DMS53 treated with DMSO at 0.1 percent for 48 hours (cell line): Measurements from ENCODE around the gene ERC2.

Experiments used
- DNase-seq: peaks from one replicate; lab custom pipeline; 2025; ENCODE audit not compliant: unreplicated experiment; lab: John Stamatoyannopoulos, UW

The ERC2 gene

DNA sequence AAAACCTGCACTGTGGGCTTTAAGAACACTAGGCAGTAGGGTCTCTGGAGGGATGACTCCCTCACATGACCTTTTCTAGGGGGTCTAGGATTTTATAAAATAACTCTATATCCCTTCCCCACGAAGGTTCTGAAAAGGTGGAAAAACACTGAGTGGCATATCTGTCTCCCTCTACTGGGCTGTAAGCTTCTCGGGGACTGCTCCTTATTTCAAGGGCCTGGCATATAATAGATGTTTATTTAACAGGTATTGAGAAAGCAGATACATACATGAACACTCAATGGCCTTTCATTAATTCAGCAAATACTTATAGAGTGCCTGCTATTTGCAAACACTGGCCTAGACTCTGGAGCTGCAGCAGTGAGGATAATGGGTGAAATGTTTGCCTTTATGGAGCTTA, 834.9 kb downstream of the ERC2 start:
- no peak for DNase-seq

DNA sequence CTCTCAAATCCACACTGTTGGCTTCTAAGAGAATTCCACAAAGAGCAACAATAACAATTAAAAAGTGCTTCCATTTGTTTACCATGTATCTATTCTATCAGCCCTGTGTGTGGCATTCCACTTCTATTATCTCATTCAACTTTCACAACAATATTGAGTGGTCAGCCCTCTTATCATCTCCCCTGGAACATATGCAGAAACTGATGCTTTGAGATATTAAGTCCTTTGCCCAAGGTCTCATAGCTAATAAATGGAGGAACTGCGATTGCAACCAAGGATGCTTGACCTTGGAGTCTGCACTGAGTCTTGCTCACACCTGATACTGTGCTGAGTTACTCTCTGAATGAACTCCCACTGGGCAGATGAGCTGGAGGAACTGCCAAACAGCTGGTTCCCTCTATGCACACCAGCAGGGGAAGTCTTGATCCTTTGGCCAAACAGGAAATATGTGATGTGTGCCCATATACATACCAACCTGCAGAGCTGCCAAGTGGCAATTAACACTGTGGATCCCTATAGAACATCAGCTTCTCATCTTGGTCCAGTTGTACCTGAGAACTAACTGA, 836.4 kb downstream of the ERC2 start:
- DNase-seq: no peak

DNA sequence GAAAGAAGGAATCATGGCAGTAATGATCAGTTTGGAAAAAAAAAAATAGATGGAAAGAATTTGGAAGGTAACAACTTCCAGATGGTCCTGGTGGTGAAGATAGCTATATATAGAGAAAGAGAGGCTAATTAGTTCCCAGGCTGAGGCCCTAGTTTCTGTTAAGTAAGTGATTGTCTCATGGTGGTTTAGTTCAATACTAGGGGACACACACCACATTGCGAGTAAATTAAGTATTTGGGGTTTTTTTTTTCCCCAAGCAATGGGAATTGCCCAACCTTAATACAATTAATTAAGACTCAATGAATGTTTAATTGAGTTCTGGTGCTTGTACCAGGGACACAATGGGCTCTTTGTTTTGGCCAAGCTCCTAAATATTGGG, 837.4 kb downstream of the ERC2 start:
- no peak for DNase-seq

DNA sequence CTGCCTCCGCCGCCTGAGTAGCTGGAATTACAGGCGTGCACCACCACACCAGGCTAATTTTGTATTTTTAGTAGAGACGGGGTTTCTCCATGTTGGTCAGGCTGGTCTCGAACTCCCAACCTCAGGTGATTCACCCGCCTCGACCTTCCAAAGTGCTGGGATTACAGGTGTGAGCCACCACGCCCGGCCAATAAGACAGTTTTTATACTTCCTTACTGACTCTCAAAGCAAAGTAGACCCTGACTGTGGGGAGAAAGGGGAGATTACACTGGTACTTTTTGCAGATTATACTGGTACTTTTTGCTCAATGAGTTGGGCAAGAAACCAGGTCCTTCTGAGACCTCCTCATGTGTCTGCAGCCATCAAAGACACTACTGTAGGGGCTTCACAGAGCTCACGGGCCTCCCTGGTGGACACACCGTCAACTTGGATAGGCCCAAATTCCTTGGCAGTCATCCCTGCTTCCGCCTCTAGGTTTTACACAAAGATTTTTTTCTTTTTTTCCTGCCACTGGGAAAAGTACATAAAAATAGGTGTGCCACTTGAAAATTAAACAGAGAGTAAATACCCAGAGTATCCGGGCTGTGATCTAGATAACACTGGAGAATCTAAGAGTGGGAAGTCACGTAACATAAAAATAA, 837.9 kb downstream of the ERC2 start:
- no peak for DNase-seq

DNA sequence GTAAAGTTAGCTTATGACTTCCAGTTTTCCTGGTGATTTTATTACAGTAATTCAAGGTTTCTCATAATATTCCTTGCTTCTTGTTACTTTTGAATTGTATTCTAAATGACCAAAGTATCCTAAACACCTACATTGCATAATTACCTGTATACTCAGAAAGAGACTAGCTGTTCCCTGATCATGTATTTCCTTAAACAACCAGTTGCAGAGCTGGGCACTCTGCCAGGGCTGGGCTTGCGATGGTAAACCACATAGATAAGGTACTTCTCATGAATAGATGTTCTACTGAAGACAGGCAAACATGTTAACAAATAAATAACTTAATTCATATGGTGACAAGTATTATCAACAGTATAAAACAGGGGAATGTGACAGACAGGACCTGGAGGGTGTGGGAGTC, 838.8 kb downstream of the ERC2 start:
- DNase-seq: no peak

DNA sequence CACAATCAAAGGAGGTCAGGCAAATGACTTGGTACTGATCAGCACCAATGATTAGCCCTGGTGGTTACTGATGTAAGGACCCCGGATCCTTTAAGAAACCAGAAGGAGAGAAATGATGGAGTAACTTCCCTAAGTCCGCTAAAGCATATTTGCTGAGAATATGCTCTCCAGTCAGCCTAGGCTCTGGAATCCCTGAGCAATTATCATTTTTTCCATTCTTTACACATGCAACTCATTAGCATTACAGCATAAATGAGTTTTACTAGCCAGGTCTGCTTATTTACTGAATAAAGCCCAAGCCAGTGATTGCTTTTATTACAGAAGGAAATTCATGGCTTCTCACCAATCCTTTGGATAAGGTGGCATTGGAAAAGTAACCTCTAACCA, 842.0 kb downstream of the ERC2 start:
- DNase-seq: no peak

DNA sequence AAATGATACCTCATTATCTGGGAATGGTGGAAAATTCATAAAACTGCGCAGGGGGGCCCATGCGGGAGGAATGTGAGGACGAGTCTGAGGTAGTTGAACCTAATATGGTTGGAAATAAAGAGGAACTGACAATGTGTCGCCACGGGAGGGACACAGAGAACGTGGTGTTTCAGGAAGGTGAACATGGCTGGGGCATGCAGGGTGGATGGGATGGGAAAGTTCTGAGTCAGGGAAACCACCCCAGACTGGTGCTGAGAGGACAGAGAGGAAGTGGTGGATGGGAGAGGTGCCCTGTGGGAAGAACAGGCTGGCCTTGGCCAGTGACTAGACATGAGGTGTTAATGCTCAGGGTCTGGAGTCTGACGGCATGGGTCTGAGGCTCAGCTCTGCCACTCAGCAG, 844.0 kb downstream of the ERC2 start:
- no peak for DNase-seq

DNA sequence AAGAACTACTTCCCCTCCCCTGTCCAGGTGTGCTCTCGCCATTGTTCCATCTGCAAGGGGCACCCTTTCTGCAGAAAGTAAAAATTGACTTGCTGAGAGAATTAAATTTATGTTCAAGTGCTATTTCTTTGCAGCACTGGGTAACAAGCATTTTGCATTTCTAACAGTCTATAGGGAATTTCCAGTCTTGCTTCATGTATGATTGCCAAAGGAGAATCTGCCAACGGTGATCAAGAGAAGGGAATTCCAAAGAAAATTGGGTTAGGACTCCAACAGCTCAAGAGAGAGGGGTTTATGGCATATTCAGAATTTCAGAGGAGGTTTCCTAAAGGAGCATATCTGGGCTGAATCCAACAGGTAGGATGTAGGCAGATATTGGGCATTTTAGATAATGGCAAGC, 844.5 kb downstream of the ERC2 start:
- DNase-seq: no peak

DNA sequence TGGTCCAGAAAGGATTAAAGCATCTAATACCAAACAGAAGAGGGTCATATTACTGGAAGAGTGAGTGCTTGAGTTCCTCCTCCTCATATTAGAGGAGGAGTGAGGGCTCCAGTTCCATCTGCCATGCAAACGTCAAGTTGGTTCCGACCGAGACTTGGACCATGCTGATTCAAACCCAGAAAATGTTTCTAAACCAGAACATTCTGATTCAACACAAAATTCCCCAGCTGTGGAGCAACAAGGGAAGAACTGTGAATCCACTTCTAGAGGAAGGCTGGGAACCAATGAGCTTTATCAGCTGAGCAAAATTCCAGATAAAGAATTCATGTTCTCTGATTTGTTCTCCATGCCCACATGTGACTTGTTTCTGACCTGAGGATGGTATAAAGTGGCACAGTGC, 845.5 kb downstream of the ERC2 start:
- no peak for DNase-seq

DNA sequence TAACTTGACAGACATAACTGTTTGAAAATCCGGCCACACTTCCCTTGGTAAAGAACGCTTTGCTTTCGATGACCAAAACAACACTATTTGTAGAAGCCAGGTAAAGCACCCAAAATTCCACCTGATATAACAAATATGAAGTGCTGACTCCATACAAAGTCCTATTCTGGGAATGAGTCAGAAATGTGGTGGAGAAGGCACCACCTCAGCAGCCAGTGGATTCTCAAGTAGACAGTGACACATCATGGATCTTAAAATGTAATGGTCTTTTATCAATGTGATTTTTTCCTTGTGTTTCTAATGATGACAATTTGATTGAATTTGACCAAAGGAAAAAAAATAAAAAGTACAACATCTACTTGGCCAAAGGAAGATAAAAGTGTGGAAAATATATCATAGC, 846.2 kb downstream of the ERC2 start:
- no peak for DNase-seq

DNA sequence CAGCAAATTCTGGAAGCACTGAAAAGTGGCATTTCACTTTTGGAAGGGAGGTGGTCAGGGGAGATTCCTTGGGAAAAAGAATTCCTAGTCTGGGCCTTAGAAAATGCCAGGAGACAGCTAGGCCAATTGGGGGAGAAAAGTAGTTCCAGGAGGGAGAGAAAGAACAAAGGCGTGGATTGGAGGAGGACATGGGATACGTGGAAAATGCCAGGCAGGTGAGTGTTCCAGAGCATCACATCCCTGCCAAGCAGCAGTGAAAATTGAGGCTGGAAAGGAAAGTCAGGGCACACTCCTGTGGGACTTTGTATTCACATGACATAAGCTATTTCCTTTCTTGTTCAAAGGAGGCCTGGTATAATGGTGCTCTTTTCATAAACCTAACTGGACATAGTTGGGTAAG, 846.6 kb downstream of the ERC2 start:
- no peak for DNase-seq

DNA sequence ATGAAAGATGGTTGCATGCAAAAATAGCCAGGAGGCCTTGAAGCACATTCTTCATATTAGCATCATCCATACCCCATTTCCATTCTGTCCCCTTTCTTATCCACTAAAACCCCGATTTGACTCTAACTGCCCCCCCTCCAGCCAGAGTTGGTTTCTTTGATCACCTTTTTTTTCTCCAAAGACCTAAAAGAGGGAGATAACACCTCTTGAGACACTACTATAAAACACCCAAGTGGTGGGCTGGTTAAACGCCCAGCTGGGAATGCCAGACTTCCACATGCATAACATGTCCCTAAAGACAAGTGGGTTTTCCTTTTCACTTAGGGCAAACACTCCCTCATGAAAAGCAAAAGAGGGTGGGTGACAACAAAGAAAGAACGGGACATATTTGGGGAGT, 847.2 kb downstream of the ERC2 start:
- no peak for DNase-seq

DNA sequence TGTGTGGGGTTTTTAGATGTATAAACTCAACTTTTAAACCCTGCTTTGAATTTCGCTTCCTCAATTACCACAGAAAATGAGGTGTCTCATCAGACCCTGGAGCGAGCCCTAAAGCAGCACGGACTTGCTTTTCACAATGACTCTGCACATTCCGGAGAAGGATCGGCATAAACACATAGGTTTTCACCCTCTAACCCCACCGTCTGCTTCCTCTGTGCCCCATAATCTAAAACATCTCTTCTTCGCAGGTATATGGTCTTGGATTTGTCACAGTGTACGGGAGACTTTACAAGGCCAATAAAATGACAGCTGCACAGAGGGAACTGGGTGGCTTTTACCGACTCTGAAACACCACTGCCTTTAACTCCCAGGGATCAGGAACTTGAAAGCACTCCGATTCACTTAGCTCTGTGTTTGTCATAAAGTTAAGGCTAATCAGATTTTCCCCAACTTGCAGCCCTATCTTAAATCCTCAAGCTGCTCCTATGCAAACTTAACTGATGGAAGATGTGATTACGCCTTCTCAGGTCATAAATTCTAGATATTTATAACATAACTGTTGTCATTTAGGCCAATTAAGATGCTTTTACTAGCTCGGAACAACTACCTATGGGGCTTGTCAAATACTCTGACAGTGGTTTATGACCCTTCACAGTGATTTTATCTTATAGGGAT, 847.8 kb downstream of the ERC2 start:
- no peak for DNase-seq

DNA sequence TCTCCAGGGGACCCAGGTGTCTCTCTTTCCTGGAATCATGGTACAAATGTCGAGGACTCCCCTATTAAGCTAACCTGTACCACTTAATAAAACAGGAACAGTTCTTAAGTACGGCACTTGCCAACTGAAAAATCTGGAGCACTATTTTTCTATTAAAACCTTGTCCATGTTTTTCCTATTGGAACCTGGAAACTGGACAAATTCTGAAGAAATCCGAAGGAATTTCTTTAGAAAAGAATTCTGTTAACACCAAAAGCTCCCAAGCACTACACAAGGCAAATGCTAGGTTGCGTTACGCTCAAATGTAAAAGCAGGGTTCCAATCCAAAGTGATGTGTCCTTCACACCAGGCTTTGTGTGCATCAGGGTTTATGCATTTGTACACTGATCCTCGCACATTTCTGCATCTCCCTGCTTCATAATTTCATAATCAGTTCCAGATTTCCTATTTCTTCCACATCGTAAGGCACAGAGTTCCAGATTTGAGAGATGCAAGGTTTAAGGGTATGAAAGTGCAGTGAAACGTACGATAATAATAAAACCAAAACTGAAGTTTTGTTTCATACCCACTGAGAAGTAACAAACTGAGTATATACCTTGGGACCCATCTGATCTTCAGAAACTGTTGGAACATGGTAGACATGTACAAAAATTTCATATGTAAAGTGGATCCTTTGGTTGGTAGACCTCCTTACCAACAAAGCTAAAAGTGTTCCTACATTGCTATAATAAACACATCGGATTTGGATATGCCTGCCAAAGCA, 849.0 kb downstream of the ERC2 start:
- DNase-seq: no peak

DNA sequence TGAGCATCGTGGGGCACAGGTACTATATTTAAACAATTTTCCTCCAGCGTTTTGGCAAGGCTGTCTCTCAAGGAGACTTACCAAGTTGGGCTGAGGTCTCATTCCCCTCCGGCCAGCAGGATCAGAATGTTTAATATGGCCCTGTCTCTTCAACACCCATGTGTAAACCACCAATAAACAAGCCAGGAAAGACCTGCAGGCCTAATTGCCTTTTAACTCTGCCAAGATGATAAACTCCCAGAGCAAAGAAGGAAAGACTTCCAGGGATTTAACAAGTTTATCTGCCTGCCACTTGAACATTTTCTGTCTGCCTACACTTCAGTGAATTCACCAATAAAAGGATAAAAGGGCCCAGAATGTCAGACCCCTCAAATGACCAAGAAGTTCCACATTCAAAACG, 850.9 kb downstream of the ERC2 start:
- no peak for DNase-seq

DNA sequence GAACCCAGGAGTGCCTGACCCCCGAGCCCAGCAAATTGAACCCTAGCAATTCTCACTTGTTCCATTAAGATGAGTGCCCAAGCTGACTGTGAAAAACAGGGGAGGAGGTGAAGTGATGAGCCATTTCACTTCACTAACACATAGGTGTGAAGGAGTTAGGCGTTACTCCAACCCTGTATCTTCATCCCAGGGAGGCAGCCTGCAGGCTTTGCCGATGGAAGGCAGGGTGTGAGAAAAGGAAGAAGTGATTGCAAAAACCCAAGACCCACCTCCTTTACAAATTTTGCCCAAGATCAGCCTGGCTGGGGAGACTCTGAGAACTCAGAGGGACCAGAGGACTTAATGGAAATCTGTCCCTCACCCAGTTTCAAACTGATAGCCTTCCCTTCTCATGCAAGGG, 851.5 kb downstream of the ERC2 start:
- no peak for DNase-seq

DNA sequence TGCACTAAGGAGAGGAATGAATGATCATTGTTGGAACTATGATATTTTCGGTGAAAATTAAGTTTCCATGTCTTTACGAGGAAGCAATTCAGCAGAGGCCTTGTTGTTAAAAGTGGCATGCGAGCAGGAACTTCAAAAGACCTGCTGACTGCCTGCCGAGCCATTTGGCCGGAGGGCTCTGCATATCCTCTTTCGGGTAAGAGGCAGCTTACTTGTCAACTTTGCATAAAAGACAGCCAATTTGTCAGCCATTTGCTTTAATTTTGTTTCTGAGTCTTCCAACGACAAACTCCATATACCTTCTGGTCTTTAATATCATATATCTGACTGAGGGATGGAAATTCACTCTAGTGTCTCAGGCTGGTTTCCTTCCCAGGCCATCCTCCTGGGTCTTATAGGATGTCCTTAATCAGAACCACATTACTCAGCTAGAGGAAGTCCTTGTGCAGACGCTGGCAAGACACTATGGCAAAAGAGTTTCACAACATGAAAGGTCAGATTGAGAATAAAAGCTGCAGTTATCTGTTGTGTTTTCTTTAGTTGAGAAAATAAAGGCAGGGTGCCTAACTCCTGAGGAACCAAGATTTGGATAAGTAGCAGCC, 852.5 kb downstream of the ERC2 start:
- no peak for DNase-seq

DNA sequence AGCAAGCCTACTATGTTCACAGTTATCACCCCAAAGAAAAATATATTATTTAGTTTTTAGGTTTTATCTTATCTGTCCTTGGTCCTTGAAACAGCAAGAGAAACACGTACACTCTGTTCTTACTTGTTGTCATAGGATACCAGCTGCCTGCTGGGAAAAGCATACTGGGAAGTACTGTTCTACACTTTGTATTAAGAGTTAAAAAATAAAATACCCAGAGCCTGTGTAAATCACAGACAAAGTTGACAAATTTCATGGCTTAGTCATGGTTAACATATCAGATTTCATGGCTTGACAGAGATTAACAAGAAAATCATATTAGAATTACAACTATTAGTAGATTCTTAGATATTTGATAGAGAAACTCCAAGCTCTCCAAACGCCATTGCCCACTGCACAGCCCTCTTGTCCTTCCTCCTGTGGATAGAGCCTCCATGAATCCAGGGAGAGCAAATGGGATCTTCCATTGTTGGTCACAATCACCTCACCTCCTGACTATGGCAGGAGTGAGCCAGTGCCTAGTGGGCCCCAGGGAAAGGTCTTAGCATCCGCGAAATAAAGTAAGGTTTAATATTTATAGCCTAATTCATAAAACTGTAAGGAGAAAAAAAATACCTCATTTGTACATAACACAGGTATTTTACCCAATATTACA, 853.1 kb downstream of the ERC2 start:
- DNase-seq: no peak

DNA sequence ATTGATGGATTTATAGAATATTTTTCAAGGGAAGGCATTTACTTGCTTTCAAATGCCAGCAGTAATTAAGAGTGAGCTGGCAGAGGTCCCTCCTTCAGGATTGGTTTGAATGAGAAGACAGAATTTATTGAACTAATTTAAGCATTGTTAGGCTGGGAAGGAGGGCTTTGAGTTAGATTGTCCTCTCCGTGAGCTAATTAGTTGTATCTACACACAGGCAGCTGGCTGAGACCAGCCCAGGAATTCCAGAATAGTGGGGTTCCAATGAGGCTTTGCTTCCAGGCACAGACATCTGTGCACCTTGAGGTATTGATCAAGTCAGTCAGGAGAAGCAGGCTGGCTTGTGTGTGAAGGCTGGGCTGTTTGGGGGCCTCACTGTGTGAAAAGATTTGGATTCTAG, 857.1 kb downstream of the ERC2 start:
- no peak for DNase-seq

DNA sequence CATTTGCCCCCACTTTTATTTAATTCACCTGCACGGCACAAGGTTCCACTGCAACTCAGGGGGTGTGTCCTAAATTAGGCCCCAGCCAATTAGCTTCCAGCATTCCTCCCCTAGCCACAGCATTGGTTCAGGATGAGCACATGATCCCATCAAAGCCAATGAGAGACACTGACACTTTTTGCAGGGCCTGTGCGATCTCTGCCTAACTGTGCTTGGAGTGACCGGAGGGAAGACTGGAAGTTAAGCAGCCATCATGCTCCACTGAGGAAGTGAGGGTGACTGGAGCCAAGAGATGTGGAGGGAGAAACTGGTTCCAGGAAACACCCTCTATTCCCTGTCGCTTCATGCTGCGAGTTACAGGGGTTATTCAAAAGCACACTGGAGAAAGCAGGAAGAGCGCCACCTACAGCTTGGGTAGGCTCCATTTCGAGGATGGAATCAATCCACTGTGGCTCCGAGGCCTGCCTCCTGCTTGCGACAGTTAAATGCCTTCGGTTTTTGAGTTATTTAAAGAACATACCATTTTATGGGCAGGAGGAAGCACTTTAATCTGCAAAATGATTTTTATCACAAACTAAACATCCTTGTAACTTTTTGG, 858.9 kb downstream of the ERC2 start:
- no peak for DNase-seq
